ENCODE data around the gene ITPKA. TPM values are rescaled to one million over a fixed set of nuclear protein-coding genes. Genes with fewer than 3 reads are reported as not detected.

The ITPKA gene
- polyA plus RNA-seq, 1 donor (not counting 4 experiments of a cell fraction or from before 2014, with no cell fraction given): 0.12 TPM

DNA sequence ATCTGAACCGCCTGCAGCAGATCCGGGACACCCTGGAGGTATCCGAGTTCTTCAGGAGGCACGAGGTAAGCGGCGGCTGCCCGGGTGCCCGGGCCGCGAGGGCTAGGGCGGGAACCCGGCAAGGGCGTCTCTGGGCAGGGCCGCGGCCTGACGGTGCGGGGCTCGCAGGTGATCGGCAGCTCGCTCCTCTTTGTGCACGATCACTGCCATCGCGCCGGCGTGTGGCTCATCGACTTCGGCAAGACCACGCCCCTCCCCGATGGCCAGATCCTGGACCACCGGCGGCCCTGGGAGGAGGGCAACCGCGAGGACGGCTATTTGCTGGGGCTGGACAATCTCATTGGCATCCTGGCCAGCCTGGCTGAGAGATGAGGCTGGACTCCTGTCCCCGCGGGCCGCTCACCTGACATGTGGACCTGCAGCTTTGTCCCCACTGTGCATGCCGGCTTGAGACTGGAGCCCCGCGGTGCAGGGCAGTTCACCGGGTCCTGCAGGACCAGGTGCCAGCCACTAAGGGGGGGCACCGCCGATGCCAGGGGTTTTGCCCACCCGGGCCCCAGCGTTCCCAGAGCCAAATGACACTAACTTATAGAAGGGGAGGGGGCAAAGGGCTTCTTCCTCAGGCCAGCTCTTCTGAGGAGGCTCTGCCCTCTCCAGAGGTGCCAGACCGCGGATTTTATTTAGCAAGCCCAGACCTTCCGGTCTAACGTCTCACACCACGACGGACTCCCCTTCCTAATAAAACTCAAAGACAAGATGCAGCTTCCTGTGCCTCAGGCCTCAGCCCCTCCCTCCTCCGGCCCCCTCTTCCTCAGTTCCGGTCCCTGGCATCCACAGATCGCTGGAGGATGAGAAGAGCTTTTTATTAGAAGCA, 9.4 kb downstream of the ITPKA start:
- no peaks in the 10 kb centered on the region for H3K79me2 ChIP-seq (ENCODE audit: control insufficient read depth, insufficient read depth, low read length)
- no peaks in the 10 kb centered on the region for H4K20me1 ChIP-seq (ENCODE audit: control insufficient read depth, extremely low read depth, insufficient read depth, low read length)
- peaks cover 3% of the 10 kb centered on the region for H3K9me1 ChIP-seq (ENCODE audit: control insufficient read depth, extremely low read depth, insufficient read depth, low read length)
- no peak overlapping the region for H2AFZ ChIP-seq (ENCODE audit: control insufficient read depth, low read length)
- H3K36me3 ChIP-seq (ENCODE audit: control insufficient read depth in 2 of 2, extremely low read depth in 1 of 2, insufficient read depth in 2 of 2, low read length in 2 of 2): no peaks in the 10 kb centered on the region
- FAIRE-seq (no peak), DNase-seq (ENCODE audit: low read depth, low spot score) (no peak)
- TF ChIP-seq CTCF (optimal IDR thresholded peaks at IDR 0.05 in 1 of 3, IDR thresholded peaks at IDR 0.05 in 1 of 3, conservative IDR thresholded peaks at IDR 0.05 in 1 of 3; ENCODE audit: extremely low read depth in 1 of 3, insufficient read depth in 2 of 3, low read length in 3 of 3): no peak
- peak; percentile 27 for TF ChIP-seq EZH2 (IDR thresholded peaks at IDR 0.05; ENCODE audit: low read length)
- no peak overlapping the region for H3K9ac ChIP-seq (ENCODE audit: control insufficient read depth, extremely low read depth, insufficient read depth, low read length)
- H3K4me2 ChIP-seq (ENCODE audit: control insufficient read depth, extremely low read depth, insufficient read depth, low read depth, low read length): peak overlapping the region; percentile 56
- no peaks in the 10 kb centered on the region for H3K9me3 ChIP-seq (ENCODE audit: control insufficient read depth, low read depth, low read length)
- H3K4me1 ChIP-seq (ENCODE audit: control insufficient read depth, extremely low read depth, insufficient read depth, low read length): peaks cover 23% of the 10 kb centered on the region
- dilution Hi-C loops (cut with MboI; ENCODE audit: extremely low pct_ligation_motif_present, low sequenced_read_pairs): no loop called here
- peak overlapping the region in 1 of 3 experiments; percentile 20 for H3K4me3 ChIP-seq (ENCODE audit: control insufficient read depth in 2 of 3, extremely low read depth in 1 of 3, insufficient read depth in 2 of 3, low read depth in 1 of 3, low read length in 3 of 3)
- no peak overlapping the region for H3K27ac ChIP-seq (ENCODE audit: control insufficient read depth, insufficient read depth, low read length)
- H3K27me3 ChIP-seq (ENCODE audit: control insufficient read depth, extremely low read depth, insufficient read depth, low read length): peaks cover 71% of the 10 kb centered on the region

DNA sequence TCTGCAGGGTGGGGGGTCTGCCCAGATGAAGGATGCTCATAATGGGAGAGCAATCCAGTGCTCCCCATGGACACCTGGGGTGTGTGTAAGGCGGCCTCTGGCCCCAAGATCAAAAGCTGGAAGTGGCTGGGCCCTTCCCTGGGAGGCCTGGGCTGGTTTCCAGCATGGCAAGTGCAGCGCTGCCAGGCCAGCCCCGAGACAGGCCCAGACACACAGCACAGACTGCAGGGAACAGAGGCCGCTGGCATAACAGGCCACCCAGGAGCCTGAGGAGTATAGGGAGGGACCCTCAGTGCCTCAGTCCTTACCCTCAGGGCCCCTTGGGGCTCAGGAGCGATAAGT, 10.0 kb downstream of the ITPKA start:
- Histone ChIP-seq H3K4me2 (ENCODE audit: control insufficient read depth, extremely low read depth, insufficient read depth, low read depth, low read length) (peak overlapping the region; percentile 56), H3K9me1 (ENCODE audit: control insufficient read depth, extremely low read depth, insufficient read depth, low read length) (peaks cover 3% of the 10 kb centered on the region), H4K20me1 (ENCODE audit: control insufficient read depth, extremely low read depth, insufficient read depth, low read length) (no peaks in the 10 kb centered on the region), H3K9ac (ENCODE audit: control insufficient read depth, extremely low read depth, insufficient read depth, low read length) (no peak overlapping the region), H3K4me3 (ENCODE audit: control insufficient read depth in 2 of 3, extremely low read depth in 1 of 3, insufficient read depth in 2 of 3, low read depth in 1 of 3, low read length in 3 of 3) (no peak overlapping the region), H3K27ac (ENCODE audit: control insufficient read depth, insufficient read depth, low read length) (no peak overlapping the region), H3K4me1 (ENCODE audit: control insufficient read depth, extremely low read depth, insufficient read depth, low read length) (peaks cover 23% of the 10 kb centered on the region), H3K9me3 (ENCODE audit: control insufficient read depth, low read depth, low read length) (no peaks in the 10 kb centered on the region), H3K79me2 (ENCODE audit: control insufficient read depth, insufficient read depth, low read length) (no peaks in the 10 kb centered on the region), H3K27me3 (ENCODE audit: control insufficient read depth, extremely low read depth, insufficient read depth, low read length) (peaks cover 65% of the 10 kb centered on the region), H3K36me3 (ENCODE audit: control insufficient read depth in 2 of 2, extremely low read depth in 1 of 2, insufficient read depth in 2 of 2, low read length in 2 of 2) (no peaks in the 10 kb centered on the region), H2AFZ (ENCODE audit: control insufficient read depth, low read length) (no peak overlapping the region)
- TF ChIP-seq EZH2 (IDR thresholded peaks at IDR 0.05; ENCODE audit: low read length) (no peak), CTCF (optimal IDR thresholded peaks at IDR 0.05 in 1 of 3, IDR thresholded peaks at IDR 0.05 in 1 of 3, conservative IDR thresholded peaks at IDR 0.05 in 1 of 3; ENCODE audit: extremely low read depth in 1 of 3, insufficient read depth in 2 of 3, low read length in 3 of 3) (no peak)
- FAIRE-seq: no peak
- dilution Hi-C loops (cut with MboI; ENCODE audit: extremely low pct_ligation_motif_present, low sequenced_read_pairs): no loop called here
- no peak for DNase-seq (ENCODE audit: low read depth, low spot score)

All from keratinocyte (primary cell).